ENCODE data around the gene SLC25A27. TPM values are rescaled to one million over a fixed set of nuclear protein-coding genes. Genes with fewer than 3 reads are reported as not detected.

SLC25A27 gene, protein sequence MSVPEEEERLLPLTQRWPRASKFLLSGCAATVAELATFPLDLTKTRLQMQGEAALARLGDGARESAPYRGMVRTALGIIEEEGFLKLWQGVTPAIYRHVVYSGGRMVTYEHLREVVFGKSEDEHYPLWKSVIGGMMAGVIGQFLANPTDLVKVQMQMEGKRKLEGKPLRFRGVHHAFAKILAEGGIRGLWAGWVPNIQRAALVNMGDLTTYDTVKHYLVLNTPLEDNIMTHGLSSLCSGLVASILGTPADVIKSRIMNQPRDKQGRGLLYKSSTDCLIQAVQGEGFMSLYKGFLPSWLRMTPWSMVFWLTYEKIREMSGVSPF
- 4.8 TPM for polyA plus RNA-seq (2012; ENCODE audit: insufficient read depth, insufficient read length)

DNA sequence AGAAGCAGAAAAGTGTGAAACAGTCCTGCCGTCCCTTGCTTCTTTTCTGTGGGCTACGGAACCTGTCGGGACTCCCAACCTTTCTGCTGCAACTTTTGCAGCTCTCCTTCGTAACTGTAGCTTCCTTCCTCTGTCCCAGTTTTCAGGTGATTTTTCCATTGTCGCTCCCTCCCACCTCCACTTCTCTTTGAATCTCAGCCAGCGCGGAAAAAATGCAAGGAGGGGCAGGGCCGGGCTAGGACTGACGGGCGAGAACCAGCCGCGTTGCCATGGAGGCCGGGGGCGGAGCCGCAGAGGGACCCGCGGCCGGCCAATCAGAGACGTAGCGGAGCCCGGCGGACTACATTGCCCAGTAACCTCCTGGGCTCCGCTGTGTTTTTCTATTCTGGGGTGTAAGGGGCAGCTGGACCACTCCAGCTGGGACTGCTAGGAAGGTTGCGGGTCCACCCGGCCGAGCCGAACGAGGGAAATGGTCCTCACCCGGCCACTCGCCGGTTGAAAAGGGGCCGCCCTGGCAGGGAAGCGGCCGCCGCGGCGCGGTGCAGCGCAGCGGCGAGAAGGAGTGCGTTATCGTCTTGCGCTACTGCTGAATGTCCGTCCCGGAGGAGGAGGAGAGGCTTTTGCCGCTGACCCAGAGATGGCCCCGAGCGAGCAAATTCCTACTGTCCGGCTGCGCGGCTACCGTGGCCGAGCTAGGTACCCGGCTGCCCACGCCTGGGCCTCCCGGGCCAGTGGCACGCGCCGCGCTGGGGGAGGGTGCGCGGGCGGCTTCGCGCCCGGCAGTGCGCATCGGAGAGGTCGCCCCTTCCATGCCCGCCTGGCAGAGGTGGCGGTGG is at the start of gene SLC25A27, which contains the start of gene CYP39A1:
TSS of gene SLC25A27 (plus strand) at position 373 of the 836 bp plus-strand sequence. CDS start at position 591, 218 bp downstream.
TSS of gene CYP39A1 (minus strand) at position 216 of the 836 bp plus-strand sequence. CDS start 236 bp downstream, outside the sequence.
- peak; percentile 61 for DNase-seq (ENCODE audit: low read depth, low spot score)
- peak within 1 kb of the TSS; percentile 65 for H3K4me3 ChIP-seq (ENCODE audit: low read length)

DNA sequence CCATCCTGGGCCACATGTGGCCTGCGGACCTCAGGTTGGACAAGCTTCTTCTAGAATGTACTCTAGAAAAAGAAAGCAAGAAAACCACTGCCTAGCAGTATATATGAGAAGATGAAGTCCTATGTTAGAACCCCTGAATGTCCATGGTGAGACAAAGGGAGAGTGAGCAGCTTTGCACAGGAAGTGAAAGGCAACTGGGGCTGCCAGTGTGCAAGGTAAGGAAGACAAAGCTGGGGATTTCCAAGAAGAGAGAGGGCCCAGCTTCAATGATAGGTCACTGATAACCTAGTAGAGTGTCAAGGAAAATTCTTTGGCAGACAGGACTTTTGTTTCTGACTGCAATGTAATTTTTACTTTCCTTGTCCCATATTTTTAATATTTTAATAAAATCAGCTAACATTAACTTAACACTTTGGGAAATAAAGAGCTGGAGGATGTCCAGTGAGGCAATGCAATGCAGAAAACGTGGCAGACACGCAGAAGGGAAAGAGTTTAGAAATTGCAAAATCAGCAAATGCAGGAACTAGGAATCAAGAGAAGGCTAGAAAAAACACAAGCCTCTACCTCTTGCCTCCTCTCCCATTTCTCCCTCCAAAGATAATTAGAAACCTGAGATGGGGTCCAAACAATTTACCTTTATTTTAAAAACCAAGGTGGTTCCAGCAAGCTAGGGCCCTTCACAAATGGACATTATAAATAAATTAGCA is 47.5 kb upstream of the SLC25A27 start:
- DNase-seq (ENCODE audit: low read depth, low spot score), result no peak
- no peak overlapping the region for H3K4me3 ChIP-seq (ENCODE audit: low read length)

DNA sequence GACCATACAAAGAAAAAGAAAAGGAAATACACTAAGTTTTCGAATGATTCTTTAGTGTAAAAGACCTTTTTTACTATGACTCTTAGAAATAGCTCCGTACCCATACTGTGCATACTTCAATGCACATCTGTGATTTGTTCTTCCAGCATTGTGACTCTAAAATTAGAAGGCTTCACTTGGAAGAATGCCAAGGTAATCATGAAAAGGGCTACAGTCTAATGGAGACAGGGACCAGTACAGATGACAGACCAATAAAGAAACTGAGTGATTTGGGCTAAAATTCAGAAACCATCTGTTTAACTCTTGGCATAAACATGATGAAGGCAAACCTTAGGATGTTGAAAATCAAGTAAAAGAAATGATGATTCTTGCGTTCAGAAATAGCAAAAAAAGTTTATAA is 46.4 kb upstream of the SLC25A27 start:
- H3K4me3 ChIP-seq (ENCODE audit: low read length), result no peak overlapping the region
- DNase-seq (ENCODE audit: low read depth, low spot score), result no peak

DNA sequence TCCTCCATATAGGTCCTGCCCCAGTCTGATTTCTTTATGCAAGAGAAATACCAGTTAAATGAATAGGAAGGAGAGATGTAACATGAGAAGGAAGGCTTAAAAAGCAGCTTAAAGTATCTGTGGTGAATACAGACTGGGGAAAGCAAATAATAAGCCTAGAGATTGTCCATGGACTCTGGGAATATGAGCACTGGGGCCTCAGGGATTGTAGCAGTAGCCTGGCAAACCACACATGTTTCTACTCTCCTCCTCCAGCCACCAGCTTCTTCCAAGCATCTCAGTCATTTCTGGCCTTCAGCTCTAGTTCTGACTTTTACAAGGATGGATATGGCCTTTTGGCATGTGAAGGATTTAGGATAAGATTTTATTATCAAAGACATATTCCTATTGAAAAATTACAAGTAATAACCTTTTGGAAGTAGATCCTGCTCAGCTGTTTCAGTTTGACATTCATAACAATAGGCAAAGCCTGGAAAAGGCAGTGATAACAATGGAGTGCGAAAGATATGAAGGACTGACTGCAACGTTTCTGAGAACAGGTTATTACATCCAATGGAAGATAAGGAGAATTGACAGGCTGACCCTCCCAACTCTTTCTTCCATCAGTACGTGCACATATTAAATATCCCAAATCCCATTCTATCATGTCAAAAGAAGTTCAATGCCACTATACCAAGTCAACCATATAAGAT is 41.8 kb upstream of the SLC25A27 start:
- no peak for DNase-seq (ENCODE audit: low read depth, low spot score)
- no peak overlapping the region for H3K4me3 ChIP-seq (ENCODE audit: low read length)

DNA sequence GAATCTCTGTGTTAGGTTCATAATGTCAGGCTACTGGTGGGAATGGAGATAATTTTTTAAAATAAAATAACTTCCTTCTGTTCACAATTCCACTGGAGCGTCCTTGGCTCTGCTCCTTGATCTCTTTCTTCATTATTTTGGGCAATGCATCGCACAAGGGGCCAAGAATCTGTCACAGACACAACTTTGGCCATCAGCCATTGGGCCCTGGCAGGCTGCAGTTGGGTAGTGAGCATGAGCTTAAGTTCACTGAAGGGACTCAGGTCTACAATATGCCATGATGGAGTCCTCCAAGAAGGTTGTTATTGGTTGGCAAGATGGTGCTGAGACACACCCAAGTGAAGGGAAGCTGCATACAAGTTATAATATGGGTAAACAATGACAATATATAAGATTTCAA is 40.1 kb upstream of the SLC25A27 start:
- H3K4me3 ChIP-seq (ENCODE audit: low read length), result no peak overlapping the region
- no peak for DNase-seq (ENCODE audit: low read depth, low spot score)

DNA sequence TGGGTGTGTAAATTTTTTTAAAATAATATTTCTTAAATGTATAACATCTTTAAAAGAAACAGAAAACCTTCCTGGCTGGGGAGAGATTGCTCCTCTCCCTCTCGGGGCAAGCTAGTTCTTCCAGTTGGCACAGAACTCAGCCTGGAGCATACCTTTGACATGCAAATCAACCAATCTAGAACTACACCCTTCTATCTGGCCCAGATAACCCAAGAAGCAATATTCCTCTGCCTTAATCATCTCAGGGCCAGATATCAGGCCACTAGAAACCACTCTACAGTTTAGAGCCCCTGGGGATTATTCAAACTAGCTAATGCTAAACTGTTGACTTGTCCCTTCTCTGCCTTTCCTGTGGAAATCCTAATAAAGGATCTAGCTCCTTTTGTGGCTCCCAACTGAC is 34.0 kb upstream of the SLC25A27 start:
- H3K4me3 ChIP-seq (ENCODE audit: low read length), result no peak overlapping the region
- no peak for DNase-seq (ENCODE audit: low read depth, low spot score)

DNA sequence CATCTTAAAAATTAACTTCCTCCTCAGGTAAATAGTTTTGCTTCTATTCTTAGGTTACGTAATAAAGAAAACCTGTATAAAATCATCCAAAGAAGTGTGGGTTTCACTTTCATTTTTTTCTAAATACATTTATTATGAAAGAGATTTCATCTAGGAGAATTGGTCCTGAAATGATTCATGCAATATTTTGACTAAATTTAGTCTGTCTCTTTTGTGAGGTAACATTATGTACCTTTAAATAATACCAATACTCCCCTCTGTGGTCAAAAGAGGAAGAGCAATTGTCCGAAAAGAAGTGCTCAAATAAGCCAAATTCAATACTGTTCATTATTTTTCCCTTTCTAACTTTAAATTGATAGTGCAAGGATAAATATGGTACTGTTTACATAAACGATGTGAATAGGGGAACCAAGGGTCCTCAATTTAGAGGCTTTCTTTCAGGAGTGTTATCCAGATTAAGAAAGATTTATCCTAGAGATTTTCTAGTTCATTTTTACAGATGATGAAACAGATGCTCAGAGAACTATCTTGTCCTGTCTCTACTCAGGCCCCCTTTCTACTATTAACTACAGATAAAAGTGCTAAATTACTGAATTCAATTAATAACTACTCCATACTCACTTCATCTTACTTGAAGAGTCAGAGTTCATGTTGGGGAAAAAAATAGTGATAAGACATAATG is 26.4 kb upstream of the SLC25A27 start:
- DNase-seq (ENCODE audit: low read depth, low spot score), result peak; percentile 3
- no peak overlapping the region for H3K4me3 ChIP-seq (ENCODE audit: low read length)

DNA sequence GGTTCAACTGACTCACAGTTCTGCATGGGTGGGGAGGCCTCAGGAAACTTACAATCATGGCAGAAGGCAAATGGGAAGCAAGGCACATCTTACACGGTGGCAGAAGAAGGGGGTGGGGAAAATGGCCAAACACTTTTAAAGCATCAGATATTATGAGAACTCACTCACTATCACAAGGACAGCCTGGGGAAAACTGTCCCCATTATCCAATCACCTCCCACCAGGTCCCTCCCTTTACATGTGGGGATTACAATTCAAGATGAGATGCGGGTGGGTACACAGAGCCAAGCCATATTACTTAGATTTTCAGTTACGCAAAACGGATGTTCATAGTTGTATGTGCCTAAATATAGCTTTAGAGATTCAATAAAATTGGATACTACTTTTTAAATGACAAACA is 25.8 kb upstream of the SLC25A27 start:
- no peak overlapping the region for H3K4me3 ChIP-seq (ENCODE audit: low read length)
- DNase-seq (ENCODE audit: low read depth, low spot score), result no peak

DNA sequence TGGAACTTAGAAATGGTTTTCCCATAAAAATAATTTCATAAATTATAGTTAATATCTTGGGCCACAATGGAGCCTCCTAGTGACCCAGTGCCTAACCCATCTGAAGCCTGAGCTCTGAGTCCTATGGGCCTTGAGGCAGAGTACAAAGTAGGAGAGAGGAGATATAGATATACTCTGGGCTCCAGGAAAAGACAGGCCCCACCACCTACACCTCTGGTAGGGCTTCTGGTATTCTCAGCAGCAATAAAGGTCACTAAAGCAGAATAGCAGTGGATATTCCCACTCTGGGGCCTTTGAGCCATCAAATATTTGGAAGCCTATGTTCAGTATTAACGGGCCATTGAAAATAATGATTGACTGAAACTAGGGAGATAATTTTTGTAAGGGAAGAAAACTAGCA is 24.3 kb upstream of the SLC25A27 start:
- H3K4me3 ChIP-seq (ENCODE audit: low read length), result no peak overlapping the region

DNA sequence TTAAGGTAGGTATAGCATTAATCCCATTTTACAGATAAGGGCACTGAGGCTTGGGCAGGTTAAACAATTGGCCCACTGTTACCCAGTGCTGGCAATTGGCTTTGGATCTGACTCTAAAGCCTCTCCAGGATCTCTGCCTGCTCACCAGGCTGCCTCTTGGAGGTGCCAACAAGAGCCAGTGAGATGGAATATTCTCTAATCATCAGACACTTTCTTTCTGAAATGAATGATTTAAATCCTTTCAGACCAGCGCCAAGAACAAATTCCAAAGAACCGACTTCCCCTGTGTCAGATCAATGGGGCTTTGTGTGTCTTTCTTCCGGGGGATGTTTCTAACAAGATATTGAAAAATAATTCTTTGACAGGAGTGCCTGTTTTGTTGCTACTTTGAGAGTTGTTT is 23.8 kb upstream of the SLC25A27 start:
- DNase-seq (ENCODE audit: low read depth, low spot score), result no peak
- no peak overlapping the region for H3K4me3 ChIP-seq (ENCODE audit: low read length)

More for the DNA sequence above, 24.3 kb upstream of the SLC25A27 start:
- DNase-seq (ENCODE audit: low read depth, low spot score), result no peak

DNA sequence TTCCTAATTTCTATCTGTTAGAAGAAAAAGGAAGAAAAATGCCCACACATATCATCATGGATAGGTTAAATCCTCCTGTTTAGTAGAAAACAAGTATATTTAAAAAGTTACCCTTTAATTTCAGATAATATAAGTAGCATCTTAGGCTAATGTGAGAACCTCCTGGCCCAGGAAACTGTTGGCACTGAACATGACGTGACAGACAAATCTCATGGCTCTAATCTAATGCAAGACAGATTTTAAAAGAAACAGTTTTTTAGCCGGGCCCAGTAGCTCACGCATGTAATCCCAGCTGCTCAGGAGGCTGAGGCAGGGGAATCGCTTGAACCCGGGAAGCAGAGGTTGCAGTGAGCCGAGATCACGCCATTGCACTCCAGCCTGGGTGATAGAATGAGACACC is 23.1 kb upstream of the SLC25A27 start:
- no peak for DNase-seq (ENCODE audit: low read depth, low spot score)
- no peak overlapping the region for H3K4me3 ChIP-seq (ENCODE audit: low read length)

DNA sequence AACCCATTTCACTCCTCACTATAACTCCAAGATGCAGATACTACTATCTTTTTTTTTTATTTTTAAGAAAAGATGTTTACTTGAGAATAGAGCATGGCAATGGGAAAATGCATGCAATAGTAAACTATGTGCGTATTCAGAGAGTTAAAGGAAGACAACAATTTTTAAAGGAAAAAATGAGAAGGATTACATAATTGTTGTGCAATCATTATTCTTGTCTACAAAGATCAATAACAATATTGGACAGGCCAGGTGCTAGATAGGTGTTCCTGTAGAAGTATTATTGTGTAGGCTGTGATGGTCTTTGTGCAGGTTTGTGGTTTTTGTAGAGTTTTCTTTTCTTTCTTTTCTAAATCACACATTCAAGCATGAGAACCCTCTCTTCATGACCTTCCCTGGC is 20.7 kb upstream of the SLC25A27 start:
- no peak for DNase-seq (ENCODE audit: low read depth, low spot score)
- no peak overlapping the region for H3K4me3 ChIP-seq (ENCODE audit: low read length)

DNA sequence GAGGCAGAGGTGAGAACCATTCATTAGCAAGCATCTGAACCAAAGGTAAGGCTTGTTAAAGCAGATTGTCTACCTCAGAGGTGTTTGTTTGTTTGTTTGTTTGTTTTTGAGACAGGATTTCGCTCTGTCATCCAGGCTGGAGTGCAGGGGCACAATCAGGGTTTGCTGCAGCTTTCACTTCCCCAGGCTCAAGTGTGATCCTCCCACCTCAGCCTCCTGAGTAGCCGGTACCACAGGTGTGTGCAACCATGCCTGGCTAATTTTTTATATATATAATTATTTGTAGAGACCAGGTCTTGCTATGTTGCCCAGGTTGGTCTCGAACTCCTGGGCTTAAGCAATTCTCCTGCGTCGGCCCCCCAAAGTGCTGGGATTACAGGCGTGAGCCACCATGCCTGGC is 17.3 kb upstream of the SLC25A27 start:
- no peak for DNase-seq (ENCODE audit: low read depth, low spot score)
- no peak overlapping the region for H3K4me3 ChIP-seq (ENCODE audit: low read length)

DNA sequence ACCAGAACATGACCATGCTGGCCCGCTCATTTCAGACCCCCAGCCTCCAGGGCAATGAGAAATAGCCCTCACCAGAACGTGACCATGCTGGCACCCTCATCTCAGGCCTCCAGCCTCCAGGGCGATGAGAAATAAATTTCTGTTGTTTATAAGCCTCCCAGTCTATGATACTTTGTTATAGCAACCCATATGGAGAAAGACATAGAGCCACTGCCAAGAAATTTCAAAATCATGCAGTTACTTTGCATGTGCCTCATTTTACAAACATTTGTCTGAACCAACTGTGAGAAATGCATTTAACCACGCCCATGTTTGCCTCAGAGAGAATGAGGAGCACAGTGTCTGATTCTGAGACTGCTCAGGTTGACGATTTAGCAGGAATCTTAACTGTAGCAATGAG is 15.6 kb upstream of the SLC25A27 start:
- no peak for DNase-seq (ENCODE audit: low read depth, low spot score)
- H3K4me3 ChIP-seq (ENCODE audit: low read length), result no peak overlapping the region

DNA sequence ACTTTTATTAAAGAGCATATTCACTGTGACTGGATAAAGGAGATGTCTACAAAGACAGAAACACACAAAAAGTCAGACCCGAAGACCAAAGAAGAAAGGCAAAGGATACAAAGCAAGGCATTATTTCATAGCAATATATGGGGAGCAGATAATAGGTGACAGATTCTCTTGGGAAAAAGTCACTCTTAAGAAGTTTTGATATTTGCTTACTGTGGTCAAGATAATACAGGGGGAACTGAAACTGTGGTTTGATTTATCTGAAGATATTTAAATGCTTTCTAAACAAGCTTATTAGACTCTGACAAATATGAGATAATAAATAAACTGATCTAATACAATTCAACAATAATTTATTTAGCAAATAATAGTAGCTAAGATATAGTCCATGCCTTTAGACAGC is 14.8 kb upstream of the SLC25A27 start:
- DNase-seq (ENCODE audit: low read depth, low spot score), result no peak
- H3K4me3 ChIP-seq (ENCODE audit: low read length), result no peak overlapping the region

DNA sequence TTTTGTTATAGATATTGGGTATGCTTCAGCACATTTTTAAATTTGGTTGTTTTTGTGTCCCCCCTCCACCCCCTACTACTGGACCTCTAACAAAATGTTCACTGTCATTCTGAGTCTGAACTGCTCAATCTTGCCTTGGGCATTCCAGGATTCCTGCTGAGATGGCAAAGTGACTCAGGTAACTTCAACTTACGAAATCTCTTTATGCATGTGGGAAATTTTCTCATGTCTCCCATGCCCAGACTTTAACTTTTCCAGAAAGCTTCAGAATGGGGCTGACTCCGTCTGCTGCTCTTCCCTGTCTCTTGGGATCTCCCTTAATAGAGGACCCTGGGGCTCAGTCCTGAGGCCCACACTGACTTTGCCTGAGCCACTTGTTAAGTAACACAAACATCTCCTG is 14.1 kb upstream of the SLC25A27 start:
- DNase-seq (ENCODE audit: low read depth, low spot score), result no peak
- H3K4me3 ChIP-seq (ENCODE audit: low read length), result no peak overlapping the region

DNA sequence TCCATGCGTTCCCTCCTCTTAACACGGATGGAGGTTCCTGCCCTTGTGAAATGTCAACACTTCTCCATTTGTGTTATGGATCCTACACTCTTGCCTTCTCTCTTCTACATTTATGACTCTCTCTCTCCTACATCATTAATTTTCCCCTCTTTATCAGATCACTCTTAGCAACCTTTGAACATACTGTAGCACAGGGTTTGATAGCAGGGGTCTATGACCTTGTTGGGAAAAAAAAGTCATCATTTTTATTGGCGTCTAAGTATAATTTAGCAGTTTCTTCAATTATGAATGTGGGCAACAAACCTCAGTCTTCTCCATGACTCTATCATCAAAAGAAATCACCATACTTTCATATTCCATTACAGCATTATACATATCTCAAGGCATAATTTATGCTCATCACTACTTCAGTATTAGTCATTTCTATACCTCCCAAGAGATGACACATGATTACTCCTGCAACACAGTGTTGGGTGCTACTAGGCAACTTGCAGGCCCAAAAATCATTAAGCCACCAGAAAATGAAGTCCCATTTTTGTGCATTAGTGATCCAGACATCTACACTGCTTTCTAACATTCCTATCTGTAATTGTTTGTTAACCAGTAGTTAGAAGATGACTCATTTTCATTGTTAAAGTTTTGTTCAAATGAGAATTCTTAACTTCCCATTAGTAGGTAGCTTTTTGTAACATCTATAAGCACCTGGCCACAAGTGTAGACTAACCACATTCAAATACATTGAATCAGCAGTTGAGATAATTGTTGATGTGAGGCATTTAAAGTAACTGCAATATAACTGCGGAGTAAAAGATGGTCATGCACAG is 9.6 kb upstream of the SLC25A27 start:
- H3K4me3 ChIP-seq (ENCODE audit: low read length), result no peak overlapping the region
- no peak for DNase-seq (ENCODE audit: low read depth, low spot score)

DNA sequence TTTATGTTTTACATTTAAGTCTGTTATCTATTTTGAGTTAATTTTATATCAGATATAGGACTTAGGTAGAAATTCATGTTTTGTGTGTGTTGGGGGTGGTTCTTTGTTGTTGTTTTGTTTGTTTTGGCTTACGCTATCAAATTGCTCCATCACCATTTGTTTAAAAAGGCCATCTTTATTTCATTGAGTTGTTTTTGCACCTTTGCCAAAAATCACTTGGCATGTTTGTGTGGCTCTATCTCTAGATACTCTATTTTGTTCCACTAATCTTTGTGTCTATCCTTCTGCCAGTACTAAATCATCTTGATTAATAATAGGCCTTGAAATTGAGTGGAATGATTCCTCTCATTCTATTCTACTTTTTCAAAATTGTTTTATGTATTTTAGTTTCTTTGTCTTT is 7.5 kb upstream of the SLC25A27 start:
- no peak overlapping the region for H3K4me3 ChIP-seq (ENCODE audit: low read length)
- DNase-seq (ENCODE audit: low read depth, low spot score), result no peak

Measured in Jurkat, Clone E6-1 (cell line).